Measurements from ENCODE around the gene CHCHD6.
A peak's percentile ranks its signal among the peaks of the same experiment; 100 is the strongest.

CHCHD6 gene

DNA sequence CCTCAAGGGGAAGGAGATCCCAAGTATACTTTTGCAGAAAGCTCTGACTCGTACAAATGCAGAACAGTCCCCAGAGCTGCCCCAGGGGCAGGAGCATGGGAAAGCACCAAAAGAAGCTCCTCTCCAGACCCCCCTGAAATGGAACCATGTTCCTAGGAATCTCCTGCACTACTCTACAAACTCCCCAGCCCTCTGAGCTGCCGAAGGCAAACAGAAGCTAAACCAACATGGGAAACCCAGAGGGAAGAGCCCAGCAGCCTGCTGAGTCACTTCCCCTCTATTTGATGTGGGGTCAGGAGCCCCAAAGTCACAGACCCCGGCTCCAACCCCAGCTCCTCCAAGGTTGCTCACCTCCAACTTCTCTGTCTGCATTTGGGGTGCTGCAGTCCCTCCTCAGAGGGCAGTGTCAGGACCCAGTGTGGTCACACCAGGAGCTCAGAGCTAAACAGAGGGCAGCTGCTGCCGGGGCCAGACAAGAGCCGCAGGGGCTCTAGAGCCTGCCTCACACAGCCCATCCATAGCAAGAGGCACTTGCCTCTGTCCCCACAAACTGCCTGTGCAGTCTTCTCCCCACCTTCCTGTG, 275.1 kb downstream of the CHCHD6 start:
- no peak for DNase-seq (ENCODE audit: low spot score)

DNA sequence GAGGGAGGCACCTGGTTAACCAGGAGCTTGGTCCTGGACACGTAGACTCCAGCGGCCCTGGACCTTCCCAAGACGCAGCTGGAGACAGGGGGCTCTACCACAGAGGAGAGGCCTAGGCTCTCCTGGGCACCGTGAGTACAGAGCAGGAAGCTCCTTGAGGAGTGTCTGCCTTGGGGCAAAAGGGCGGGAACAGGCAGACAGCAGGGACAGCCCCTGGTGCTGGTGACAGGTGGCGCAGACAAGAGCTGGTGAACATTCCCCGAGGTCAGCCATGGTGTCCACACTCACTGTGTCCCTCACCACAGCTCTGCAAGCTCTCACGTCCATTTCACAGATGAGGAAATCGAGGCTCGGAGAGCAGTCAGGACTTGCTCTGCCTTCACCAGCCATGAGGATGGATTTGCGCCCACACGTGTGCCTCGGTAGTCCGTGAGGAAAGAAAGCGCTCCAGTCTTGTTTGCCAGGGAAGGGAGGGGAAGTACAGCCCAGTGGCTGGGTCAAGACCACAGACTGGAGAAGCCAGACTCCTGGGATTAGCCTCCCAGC, 276.3 kb downstream of the CHCHD6 start:
- no peak for DNase-seq (ENCODE audit: low spot score)

DNA sequence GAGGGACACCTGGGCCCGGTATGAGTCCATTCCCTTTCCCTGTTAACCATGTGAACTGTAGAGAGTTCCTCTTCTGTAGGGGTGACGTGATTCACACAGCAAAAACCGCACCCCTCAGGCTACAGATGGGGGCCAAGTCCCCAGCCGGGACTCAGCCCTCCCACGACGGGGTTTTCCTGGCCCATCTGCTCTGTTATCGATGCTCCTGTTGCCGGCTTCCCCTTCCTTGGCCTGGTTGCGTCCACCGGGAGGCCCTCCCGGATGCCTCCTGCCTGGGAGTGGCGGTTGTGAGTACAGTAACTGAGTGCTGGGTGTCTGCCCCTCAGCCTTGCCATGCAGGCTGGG, 278.1 kb downstream of the CHCHD6 start:
- peak; percentile 70 for DNase-seq (ENCODE audit: low spot score)

DNA sequence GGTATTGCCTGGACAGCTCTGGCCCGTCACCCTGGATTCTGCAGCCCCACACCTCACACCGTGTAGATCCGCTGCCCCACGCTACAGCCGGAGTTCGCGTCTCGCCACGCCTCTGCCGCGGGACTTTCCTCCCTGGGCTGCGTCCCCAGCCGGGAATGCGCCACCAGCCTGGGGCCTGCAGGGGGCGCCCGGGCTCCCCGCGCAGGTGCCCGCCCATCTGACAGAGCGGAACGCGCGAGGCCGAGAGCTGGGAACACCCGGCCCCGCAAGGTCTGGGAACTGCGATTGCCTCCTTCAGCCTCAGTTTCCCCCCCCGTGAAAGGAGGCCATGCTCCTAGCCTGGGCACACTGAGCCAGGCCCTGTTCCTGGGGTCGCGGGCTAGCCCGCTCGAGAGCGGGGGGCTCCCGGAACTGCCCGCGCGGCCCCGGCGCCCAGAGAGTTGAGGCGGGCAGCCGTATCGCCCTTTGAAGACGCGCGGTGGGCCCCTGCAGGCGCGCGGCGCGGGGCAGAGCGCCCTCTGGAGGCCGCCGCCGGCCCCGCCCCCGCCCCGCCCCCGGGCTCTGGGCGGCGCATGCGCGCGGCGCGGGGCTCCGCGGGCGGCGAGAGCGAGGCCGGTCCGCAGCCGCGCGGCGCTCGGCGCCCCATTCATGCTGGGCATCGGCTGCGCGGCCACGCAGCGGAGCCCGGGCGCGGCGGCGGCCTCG, 278.6 kb downstream of the CHCHD6 start, which contains the start of gene PLXNA1:
TSS of gene PLXNA1 (plus strand) at position 645 of the 705 bp plus-strand sequence. CDS start 5,479 bp downstream, outside the sequence.
- peak; percentile 92 for DNase-seq (ENCODE audit: low spot score)

DNA sequence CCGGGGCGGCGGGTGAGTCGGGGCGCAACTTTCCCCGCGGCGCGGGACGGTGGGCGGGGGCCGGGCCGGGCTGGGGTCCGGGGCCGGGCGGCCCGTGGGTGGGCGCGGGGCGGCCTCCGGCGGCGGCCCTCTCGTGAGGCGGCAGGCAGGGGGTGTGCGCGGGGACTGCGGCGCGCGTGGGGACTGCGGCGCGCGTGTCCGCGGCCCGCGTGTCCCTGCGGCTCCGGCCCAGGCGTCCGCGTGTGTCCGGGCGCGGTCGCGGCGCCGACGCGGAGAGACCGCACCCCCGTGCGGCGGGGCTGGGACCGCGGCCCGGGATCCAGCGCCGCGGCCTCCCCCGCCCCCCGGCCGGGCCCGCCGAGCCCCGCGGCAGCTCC, 279.2 kb downstream of the CHCHD6 start:
- DNase-seq (ENCODE audit: low spot score) = no peak

DNA sequence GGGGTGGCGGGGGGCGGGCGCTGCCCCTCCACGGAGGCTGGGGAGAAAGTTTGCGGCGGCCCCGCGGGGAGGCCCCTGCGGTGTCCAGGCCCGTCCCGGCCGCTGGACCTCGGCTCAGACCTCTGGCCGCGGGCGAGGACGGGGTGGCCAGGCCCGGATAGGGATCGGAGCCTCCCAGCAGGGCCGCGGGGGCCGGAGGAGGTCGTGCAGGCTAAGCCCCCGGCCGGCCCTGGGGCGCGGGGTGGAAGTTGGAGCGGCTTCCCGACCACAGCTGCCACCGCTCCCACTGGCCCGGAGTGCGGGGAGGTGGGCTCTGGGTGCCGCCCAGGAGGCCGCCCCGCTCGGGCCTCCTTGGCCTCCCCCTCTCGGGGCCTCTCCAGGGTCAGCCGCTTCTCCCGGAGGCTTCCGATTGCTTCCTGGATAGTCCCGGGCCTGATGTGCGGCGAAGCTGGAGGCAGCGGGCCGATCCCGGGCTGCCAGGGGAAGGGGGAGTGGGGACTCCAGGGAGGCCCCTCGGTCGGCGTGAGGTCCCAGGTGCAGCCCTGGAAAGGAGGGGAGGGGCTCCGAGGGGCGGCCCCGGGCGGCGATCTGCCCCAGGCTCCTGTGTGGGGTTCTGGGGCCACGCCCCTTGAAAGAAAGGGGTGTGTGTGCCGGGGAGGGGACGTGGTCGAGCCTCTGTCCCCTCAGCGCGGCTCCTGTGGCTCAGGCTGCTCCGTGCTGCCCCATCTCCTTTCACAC, 279.8 kb downstream of the CHCHD6 start:
- DNase-seq (ENCODE audit: low spot score) = peak; percentile 19

DNA sequence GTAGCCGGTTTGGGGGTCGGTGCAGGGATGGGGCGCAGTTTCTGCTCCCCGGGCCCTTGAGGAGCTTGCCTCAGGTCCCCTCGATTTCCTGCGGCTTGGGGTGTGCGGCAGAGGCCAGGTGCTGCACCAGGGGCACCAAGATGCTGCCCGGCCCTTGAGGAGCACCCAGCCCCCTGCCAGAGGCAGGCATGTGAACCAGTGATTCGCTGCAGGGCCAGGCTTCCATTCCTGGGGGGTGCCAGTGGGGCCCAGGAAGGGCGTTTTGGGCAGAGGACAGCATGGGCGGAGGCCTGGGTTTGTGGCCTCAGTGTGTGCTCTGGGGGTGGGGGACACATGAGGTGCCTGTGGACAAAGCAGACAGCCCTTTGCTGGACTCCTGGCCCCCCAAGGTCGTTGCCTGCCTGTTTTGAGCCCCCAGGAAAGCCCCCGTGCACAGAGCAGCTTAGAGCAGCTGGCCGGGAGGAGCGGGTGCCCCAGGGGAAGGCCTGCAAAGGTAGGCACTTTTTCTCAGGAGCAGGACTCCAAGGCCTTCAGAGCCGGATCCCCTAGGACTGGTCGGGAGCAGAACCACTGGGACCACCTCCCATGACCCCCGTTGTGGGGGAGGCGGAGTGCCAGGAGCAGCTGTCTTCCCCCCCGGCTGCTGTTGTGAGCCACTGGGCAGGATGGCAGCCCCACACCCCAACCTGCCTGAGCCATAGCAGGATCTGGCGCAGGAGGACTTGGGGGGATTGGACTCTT, 280.5 kb downstream of the CHCHD6 start:
- no peak for DNase-seq (ENCODE audit: low spot score)

DNA sequence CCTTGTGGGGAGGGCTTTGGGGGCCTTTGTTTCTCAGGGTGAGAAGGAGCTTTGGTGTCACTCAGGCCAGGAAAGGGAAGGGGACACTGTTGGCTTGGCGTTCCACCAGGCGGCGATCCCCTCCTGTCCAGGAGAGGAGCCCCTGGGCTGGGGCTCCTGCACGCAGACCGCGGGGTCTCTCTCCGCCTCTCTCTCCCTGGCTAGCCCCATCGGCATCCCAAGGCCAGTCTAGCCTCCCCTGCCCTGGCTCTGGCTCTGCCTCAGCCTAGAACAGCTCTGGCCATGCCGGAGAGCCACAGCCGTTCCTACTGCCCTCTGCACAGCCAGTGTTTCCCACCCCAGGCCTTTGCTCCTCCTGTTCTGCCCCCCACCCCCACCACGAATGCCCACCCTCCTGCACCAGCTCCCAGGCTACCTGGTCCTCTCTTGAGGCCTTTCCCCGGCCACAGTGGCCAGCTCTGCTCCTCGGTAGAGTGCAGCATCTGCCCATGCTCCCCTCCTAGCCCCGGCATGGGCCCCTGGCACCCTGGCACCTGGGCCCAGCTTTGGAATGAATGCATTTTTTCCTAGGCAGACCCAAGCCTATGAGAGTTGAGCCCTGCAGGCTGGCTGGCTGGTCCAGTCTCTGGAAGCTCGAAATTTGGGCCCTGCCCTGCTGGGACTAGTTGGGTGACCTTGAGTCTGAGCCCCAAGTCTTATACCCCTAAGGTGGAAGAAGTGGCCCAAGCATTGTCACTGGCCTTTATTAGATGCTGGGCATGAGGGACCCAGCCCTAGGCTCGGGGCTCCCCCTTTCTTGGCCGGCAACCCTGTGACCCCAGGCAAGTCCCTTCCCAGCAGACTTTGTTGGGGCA, 281.3 kb downstream of the CHCHD6 start:
- no peak for DNase-seq (ENCODE audit: low spot score)

DNA sequence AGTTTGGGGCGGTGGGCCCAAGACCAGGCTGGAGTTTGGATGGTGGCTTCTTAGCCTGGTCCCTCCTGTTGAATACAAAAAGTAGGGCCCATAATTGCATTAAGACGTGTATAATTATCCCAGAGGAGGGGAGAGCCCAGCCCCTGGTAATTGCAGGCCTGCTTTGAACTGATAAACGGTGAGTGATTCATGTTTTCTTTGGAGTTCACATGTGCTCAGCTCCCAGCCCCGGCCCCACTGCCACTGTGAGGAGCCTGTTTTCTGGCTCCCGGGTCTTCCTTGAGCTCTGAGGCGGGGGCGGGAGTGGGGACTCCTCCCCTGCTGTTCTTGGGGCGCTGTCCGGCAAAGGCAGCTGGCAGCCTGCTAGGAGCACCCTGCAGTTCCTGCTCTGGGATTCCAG, 282.0 kb downstream of the CHCHD6 start:
- DNase-seq (ENCODE audit: low spot score) = no peak

DNA sequence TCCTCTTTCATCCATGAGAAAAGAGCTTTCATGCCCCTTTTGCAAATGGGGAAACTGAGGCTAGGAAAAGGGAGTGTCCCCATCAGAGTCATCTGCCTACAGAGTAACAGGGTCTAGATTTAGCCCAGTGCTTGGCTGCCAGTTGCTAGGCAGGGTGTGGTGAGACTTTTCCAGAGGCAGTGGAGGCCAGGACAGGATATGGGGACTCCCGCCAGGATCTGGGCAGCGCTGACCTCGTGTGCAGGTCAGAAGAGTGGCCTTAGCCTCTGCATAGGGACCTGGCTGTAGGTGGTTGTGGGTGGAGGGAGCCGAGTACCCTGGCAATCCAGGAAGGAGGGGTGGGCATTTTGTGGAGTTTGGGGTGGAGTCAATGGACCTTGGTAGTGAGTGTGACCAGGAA, 283.1 kb downstream of the CHCHD6 start:
- no peak for DNase-seq (ENCODE audit: low spot score)

DNA sequence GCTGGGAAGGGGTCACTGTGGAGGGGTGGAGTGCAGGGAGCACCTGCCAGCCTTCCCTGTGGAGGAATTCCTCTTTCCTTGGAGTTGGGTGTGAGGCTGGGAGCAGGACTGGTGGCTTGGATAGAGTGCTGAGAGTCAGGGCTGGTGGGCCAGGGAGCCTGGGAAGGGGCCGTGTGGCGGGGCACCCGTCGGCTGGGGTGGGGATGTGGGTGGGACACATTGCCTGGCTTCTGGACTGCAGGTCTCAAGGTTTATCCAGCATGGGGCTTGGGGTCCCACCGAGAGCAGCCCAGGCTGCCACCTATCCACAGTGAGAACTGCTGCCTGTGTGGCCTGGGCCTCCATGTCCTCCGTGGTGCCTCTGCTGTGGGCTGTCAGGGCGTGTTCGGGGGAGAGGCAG, 283.6 kb downstream of the CHCHD6 start:
- DNase-seq (ENCODE audit: low spot score) = no peak

DNA sequence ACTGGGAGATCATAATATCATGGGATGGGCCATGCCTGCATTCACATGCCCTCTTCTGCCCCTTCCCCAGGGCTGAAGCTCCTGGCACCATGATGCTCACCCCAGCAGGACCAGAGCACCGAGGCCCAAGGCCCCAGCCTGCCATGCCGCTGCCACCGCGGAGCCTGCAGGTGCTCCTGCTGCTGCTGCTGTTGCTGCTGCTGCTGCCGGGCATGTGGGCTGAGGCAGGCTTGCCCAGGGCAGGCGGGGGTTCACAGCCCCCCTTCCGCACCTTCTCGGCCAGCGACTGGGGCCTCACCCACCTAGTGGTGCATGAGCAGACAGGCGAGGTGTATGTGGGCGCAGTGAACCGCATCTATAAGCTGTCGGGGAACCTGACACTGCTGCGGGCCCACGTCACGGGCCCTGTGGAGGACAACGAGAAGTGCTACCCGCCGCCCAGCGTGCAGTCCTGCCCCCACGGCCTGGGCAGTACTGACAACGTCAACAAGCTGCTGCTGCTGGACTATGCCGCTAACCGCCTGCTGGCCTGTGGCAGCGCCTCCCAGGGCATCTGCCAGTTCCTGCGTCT, 284.5 kb downstream of the CHCHD6 start:
- DNase-seq (ENCODE audit: low spot score) = no peak

DNA sequence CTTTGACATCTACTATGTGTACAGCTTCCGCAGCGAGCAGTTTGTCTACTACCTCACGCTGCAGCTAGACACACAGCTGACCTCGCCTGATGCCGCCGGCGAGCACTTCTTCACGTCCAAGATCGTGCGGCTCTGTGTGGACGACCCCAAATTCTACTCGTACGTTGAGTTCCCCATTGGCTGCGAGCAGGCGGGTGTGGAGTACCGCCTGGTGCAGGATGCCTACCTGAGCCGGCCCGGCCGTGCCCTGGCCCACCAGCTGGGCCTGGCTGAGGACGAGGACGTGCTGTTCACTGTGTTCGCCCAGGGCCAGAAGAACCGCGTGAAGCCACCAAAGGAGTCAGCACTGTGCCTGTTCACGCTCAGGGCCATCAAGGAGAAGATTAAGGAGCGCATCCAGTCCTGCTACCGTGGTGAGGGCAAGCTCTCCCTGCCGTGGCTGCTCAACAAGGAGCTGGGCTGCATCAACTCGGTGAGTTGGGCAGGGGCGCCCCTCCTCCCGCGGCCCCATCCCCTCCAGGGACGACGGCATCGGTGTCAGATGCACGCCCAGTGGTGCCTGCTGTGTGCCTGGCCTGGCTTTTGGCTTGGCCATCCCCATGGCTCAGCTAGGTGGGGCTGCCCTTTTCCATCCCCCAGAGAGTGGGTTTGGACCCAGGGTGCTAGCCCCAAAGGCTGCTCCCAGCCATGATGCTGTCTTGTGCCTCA, 285.4 kb downstream of the CHCHD6 start:
- DNase-seq (ENCODE audit: low spot score) = no peak

DNA sequence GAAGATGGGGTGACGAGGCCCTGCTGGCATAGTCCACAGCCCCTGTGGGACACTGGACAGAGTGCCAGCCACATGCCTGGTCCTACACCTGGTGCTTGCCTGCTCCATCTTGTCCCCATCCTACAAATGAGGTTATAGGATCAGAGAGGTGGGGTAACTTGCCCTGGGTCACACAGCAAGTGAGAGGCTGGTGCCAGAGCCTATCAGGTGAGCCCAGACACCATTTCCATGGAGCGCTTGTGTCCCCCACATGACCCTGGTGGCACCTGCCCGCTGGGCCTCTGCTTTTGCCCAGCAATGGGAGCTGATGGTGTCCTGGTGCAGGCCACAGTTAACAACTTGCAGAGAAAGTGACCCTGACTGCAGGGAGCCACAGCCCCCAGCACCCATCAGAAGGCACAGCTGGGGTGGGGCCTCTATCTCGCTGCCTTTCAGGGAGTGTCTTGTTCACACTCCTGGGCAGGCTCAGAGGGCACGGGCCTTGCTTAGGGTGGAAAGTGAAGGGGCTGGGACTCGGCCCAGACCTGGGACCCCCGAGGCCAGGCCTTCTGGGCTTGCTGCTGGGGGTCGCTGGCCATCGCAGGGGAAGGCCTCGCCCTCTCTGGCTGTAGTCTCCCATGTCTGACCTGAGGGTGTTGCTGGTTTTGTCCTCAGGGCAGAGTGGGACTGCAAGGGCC, 286.1 kb downstream of the CHCHD6 start:
- no peak for DNase-seq (ENCODE audit: low spot score)

DNA sequence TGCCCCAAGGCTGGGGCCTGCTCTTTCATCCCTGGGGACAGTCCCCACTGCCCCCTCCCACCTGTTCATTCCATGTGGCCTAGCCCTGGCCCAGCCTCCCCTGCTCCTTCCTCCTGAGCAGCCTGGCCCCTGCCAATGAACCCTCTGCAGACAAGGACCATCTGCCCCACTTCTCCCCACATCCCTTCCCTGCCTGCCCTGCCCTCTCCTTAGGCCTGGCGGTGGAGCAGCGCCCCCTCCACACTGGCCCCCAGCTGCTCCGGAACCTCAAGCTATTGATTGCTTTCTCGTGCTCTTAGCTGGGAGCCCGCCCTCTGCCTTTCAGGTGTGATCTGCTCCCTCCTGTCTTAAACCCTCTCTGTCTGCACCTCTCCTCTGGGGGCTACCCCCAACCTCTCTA, 286.9 kb downstream of the CHCHD6 start:
- DNase-seq (ENCODE audit: low spot score) = no peak

DNA sequence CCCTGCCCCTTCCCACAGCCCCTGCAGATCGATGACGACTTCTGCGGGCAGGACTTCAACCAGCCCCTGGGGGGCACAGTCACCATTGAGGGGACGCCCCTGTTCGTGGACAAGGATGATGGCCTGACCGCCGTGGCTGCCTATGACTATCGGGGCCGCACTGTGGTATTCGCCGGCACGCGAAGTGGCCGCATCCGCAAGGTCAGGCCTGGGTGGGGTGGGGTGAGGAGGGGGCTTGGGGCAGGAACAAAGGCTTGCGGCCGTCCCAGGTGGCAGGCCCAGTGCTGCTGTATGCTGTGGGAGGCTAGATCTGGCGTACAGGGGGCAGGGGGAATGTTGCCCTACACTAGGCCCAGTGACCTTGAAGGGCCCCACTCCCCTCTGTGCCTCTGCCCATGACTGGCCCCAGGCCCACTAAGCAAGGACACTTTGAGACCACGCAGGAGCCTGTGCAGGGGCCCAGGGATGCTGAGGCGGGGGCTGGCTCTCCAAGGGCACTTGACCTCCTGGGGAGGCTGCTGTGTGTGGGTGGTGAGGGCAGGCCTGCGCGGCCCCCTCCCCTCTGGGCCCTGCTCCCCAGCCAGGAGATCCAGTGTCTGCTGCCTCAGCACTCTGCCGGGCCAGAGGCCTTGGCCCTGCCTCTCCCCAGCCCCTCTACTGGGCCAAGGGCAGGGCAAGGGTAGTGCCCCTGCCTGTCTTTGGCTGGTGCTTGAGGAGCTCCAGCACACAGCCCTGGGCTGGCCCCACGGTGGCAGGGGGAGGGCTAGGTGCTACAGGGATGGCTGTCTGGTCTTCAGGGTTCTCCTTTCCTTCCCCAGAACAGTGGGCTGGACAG, 287.5 kb downstream of the CHCHD6 start:
- no peak for DNase-seq (ENCODE audit: low spot score)

DNA sequence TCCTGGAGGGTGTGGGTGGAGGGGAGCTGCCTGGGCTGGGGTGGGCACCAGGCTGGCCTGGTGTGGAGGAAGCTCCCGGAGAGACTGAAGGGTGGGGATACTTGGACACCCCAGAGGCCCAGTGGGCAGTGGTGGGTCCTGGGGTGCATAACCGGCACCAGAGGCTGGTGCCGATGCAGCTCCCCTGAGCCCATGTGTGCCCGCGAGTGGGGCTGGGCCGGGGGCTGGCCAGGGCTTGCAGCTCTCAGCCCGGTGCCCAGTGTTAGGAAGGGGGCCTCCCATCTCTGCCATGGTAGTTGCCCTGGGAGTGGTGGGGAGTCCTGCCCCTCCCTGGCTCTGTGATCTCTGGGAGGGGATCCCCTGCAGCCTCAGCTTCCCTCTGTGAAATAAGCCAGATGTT, 288.2 kb downstream of the CHCHD6 start:
- DNase-seq (ENCODE audit: low spot score) = no peak

DNA sequence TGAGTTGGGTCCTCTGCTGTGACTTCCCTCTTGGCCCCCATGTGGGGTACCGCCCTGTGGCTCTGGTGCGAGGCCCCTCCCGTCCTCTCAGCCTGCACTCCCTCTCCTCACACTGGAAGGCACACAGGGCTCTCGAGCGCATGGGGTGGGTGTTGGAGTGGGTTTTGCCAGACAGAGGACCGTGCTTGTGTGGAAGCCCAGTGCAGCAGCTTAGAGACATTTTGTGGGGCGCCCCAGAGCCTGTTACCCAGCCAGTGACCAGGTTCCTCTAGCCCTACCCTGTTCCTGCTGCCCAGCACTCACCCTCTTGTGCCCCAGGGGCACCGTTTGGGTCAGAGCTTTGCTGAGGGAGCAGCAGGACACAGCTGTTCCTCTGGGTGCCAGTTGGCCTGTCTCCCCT, 288.7 kb downstream of the CHCHD6 start:
- no peak for DNase-seq (ENCODE audit: low spot score)

DNA sequence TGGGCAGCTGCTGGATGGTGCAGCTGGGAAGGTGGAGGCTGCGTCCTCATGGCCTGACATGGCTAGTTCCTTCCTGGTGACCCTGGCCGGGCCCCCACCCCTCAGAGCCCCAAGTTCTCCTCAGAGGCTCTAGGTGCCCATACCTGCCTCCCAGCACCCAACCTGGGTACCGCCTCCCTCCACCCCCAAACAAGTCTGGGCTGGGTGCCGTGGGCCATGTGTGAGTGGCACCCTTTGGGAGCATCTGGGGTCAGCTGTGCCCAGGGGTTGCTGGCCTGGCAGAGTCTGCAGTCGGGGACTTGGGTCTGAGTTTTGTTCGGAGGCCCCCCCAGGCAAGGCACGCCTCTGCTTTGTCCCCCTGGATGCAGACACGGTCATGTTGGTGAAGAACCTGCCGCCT, 289.4 kb downstream of the CHCHD6 start:
- DNase-seq (ENCODE audit: low spot score) = no peak
